Hepatocyte (in vitro differentiated cells): ENCODE results near the gene SAMD11. TPM values are rescaled to one million over a fixed set of nuclear protein-coding genes. Genes with fewer than 3 reads are reported as not detected.

ENCODE experiments used
- DNase-seq: peaks from one replicate; pipeline ENCODE4 v3.0.0-alpha.2; 2016; ENCODE audit warnings: low spot score
- H2AFZ ChIP-seq: fragments of 200-600 bp; sonication (generic); 2 replicates; pipeline ENCODE4 v1.6.0; 2016; ENCODE audit warnings: antibody characterized with exemption, mild to moderate bottlenecking
- H3K27ac ChIP-seq: fragments of 200-600 bp; sonication (generic); 2 replicates; pipeline ENCODE4 v1.5.1; 2016; ENCODE audit warnings: mild to moderate bottlenecking
- H3K27me3 ChIP-seq: fragments of 200-600 bp; sonication (generic); 2 replicates; pipeline ENCODE4 v1.6.1; 2016
- H3K36me3 ChIP-seq: fragments of 200-600 bp; sonication (generic); replicated peaks from 2 replicates; pipeline ENCODE4 v1.5.1; 2016; ENCODE audit warnings: low read depth; ENCODE audit not compliant: insufficient read depth
- H3K4me1 ChIP-seq: fragments of 200-600 bp; sonication (generic); 2 replicates; pipeline ENCODE4 v1.5.1; 2016; ENCODE audit warnings: mild to moderate bottlenecking, moderate library complexity; ENCODE audit not compliant: insufficient read depth
- H3K4me2 ChIP-seq: fragments of 200-600 bp; sonication (generic); 2 replicates; pipeline ENCODE4 v1.6.0; 2016
- H3K4me3 ChIP-seq: fragments of 200-600 bp; sonication (generic); 2 replicates; pipeline ENCODE4 v1.5.1; 2016; ENCODE audit warnings: mild to moderate bottlenecking
- H3K79me2 ChIP-seq: fragments of 200-600 bp; sonication (generic); 2 replicates; pipeline ENCODE4 v1.6.0; 2017; ENCODE audit warnings: mild to moderate bottlenecking
- H3K9me2 ChIP-seq: fragments of 200-600 bp; sonication (generic); replicated peaks from 2 replicates; pipeline ENCODE4 v1.6.0; 2017; ENCODE audit warnings: mild to moderate bottlenecking; ENCODE audit not compliant: insufficient read depth
- H3K9me3 ChIP-seq: fragments of 200-600 bp; sonication (generic); 2 replicates; pipeline ENCODE4 v1.5.1; 2016; ENCODE audit warnings: low read depth, mild to moderate bottlenecking
- H4K20me1 ChIP-seq: fragments of 200-600 bp; sonication (generic); 2 replicates; pipeline ENCODE4 v1.6.0; 2016; ENCODE audit warnings: mild to moderate bottlenecking; ENCODE audit not compliant: insufficient read depth, poor library complexity, severe bottlenecking
- CTCF ChIP-seq: fragments of 200-600 bp; sonication (generic); IDR thresholded peaks from 2 replicates; pipeline ENCODE4 v1.5.1; 2016; ENCODE audit warnings: antibody characterized with exemption, mild to moderate bottlenecking; ENCODE audit not compliant: poor library complexity
- EZH2 ChIP-seq: fragments of 200-600 bp; sonication (generic); IDR thresholded peaks from 2 replicates; pipeline ENCODE4 v1.6.1; 2016; ENCODE audit warnings: antibody characterized with exemption, mild to moderate bottlenecking, borderline replicate concordance
- EZH2phosphoT487 ChIP-seq: fragments of 200-600 bp; sonication (generic); IDR thresholded peaks from one replicate; pipeline ENCODE4 v1.6.1; 2018; ENCODE audit warnings: antibody characterized with exemption, mild to moderate bottlenecking, low read depth, moderate library complexity; ENCODE audit not compliant: unreplicated experiment, severe bottlenecking
- WGBS: methylation state at CpG from one replicate; pipeline ENCODE4 v1.1.6; 2016; ENCODE audit warnings: low lambda C conversion rate; ENCODE audit errors: missing lambda C conversion rate; 5-methylcytosine and 5-hydroxymethylcytosine counted together
- polyA plus RNA-seq: library from polyadenylated mRNA; unstranded; fragments of >200 nt; fragmentation: Nextera tagmentation; extraction: Ambion mirVana; gene quantifications from 2 replicates; pipeline ENCODE4 v1.2.1, GENCODE V29; 2016
- total RNA-seq: library from RNA; depleted of rRNA; stranded (reverse); fragments of >200 nt; gene quantifications from 2 replicates; pipeline ENCODE4 v1.2.3, GENCODE V29; 2014

Gene SAMD11
- total and polyA plus RNA-seq, 2 experiments from 2014 or later = 9.5 to 17.1 TPM

- no CpG with 5 or more reads among the region's 16 CpGs for WGBS
- Histone ChIP-seq H3K27me3 (no peaks in the 10 kb centered on the region), H2AFZ (no peak overlapping the region), H3K9me3 (no peaks in the 10 kb centered on the region), H3K9me2 (no peaks in the 10 kb centered on the region), H3K4me2 (no peak overlapping the region), H3K36me3 (no peaks in the 10 kb centered on the region), H3K4me1 (peaks cover 27% of the 10 kb centered on the region), H3K27ac (no peak overlapping the region), H3K4me3 (no peak overlapping the region), H4K20me1 (no peaks in the 10 kb centered on the region), H3K79me2 (no peaks in the 10 kb centered on the region)
- no peak for TF ChIP-seq EZH2phosphoT487
- DNase-seq = no peak
Observed at GRCh38 chr1:908661-909060, 15.1 kb upstream of the SAMD11 start.

- Histone ChIP-seq H3K27me3 (no peaks in the 10 kb centered on the region), H3K4me1 (peaks cover 27% of the 10 kb centered on the region)
Observed at GRCh38 chr1:909861-910310, 13.8 kb upstream of the SAMD11 start.

GRCh38 chr1:910311-910880, 13.3 kb upstream of the SAMD11 start:
- H3K27ac ChIP-seq = no peak overlapping the region
- no peak overlapping the region for H3K4me3 ChIP-seq
- peaks cover 4% of the 10 kb centered on the region for H3K27me3 ChIP-seq
- H3K79me2 ChIP-seq = no peaks in the 10 kb centered on the region
- peak; percentile 5 for DNase-seq
- H3K9me2 ChIP-seq = no peaks in the 10 kb centered on the region
- H3K9me3 ChIP-seq = no peaks in the 10 kb centered on the region
- H4K20me1 ChIP-seq = no peaks in the 10 kb centered on the region
- H3K4me2 ChIP-seq = no peak overlapping the region
- TF ChIP-seq EZH2 = no peak
- no peak for TF ChIP-seq CTCF
- TF ChIP-seq EZH2phosphoT487 = no peak
- peaks cover 23% of the 10 kb centered on the region for H3K4me1 ChIP-seq
- no peaks in the 10 kb centered on the region for H3K36me3 ChIP-seq
- WGBS = 89% methylated on average over 24 of the region's 29 CpGs
- H2AFZ ChIP-seq = no peak overlapping the region

More at GRCh38 chr1:909861-910310, 13.8 kb upstream of the SAMD11 start:
- no peaks in the 10 kb centered on the region for H3K36me3 ChIP-seq
- no peak for TF ChIP-seq EZH2
- no peak for TF ChIP-seq CTCF
- no peak for TF ChIP-seq EZH2phosphoT487
- no peak overlapping the region for H3K4me3 ChIP-seq
- H3K4me2 ChIP-seq = no peak overlapping the region
- H3K79me2 ChIP-seq = no peaks in the 10 kb centered on the region
- no peak overlapping the region for H3K27ac ChIP-seq
- no peaks in the 10 kb centered on the region for H3K9me3 ChIP-seq
- no peak overlapping the region for H2AFZ ChIP-seq
- H4K20me1 ChIP-seq = no peaks in the 10 kb centered on the region
- DNase-seq = no peak
- H3K9me2 ChIP-seq = no peaks in the 10 kb centered on the region
- 100% methylated on average over 4 of the region's 53 CpGs for WGBS

- Histone ChIP-seq H3K9me2 (no peaks in the 10 kb centered on the region), H3K4me2 (no peak overlapping the region), H3K4me3 (no peak overlapping the region), H3K9me3 (no peaks in the 10 kb centered on the region), H2AFZ (no peak overlapping the region), H3K79me2 (no peaks in the 10 kb centered on the region), H3K36me3 (no peaks in the 10 kb centered on the region), H4K20me1 (no peaks in the 10 kb centered on the region), H3K4me1 (peaks cover 18% of the 10 kb centered on the region), H3K27ac (no peak overlapping the region), H3K27me3 (peaks cover 11% of the 10 kb centered on the region)
- peak; percentile 82 for DNase-seq
- 57% methylated on average over 25 of the region's 25 CpGs for WGBS
- TF ChIP-seq EZH2 = no peak
Observed at GRCh38 chr1:910881-911721, 12.6 kb upstream of the SAMD11 start.
